Prostate gland (tissue), 2 donors: ENCODE measurements around the gene MED17.

Source experiments
- CTCF ChIP-seq, 4 experiments: fragments of 200-600 bp in 2 of 4; fragments of 450-650 bp in 2 of 4; sonication (generic) in 2 of 4; IDR thresholded peaks; 1 replicate in 3 of 4; 2 replicates in 1 of 4; pipeline ENCODE4 v1.5.1; 2016 to 2019; ENCODE audit warnings: antibody characterized with exemption in 4 of 4, mild to moderate bottlenecking in 2 of 4, moderate library complexity in 2 of 4
- POLR2AphosphoS5 ChIP-seq: sonication (generic); formaldehyde crosslinking; IDR thresholded peaks from one replicate; pipeline ENCODE4 v1.6.1; 2017; ENCODE audit warnings: antibody characterized with exemption

- TF ChIP-seq CTCF (IDR thresholded peaks at IDR 0.05), result no peak
- no peak for TF ChIP-seq POLR2AphosphoS5
Measured at GRCh38 chr11:93849201-93849600, 65.1 kb downstream of the MED17 start.
